Neural progenitor cell (in vitro differentiated cells): Measurements from ENCODE around the gene C20orf96. TPM values are rescaled to one million over a fixed set of nuclear protein-coding genes. Genes with fewer than 3 reads are reported as not detected.

Experiments
- DNase-seq: peaks from one replicate; pipeline ENCODE4 v3.0.0-alpha.2; 2016; ENCODE audit warnings: low spot score
- H2AFZ ChIP-seq: fragments of 200-600 bp; sonication (generic); replicated peaks from 2 replicates; pipeline ENCODE4 v1.6.1; 2016; ENCODE audit warnings: antibody characterized with exemption
- H3F3A ChIP-seq: fragments of 200-600 bp; sonication (generic); 2 replicates; pipeline ENCODE4 v1.6.1; 2016; ENCODE audit warnings: antibody characterized with exemption, low read depth
- H3K27ac ChIP-seq: fragments of 200-600 bp; sonication (generic); 2 replicates; pipeline ENCODE4 v1.5.1; 2016; ENCODE audit warnings: mild to moderate bottlenecking
- H3K27me3 ChIP-seq: fragments of 200-600 bp; sonication (generic); 2 replicates; pipeline ENCODE4 v1.6.1; 2016; ENCODE audit warnings: mild to moderate bottlenecking, moderate library complexity
- H3K36me3 ChIP-seq: fragments of 200-600 bp; sonication (generic); 2 replicates; pipeline ENCODE4 v1.5.1; 2016
- H3K4me1 ChIP-seq: fragments of 200-600 bp; sonication (generic); 2 replicates; pipeline ENCODE4 v1.6.1; 2016; ENCODE audit warnings: mixed run types
- H3K4me2 ChIP-seq: fragments of 200-600 bp; sonication (generic); 2 replicates; pipeline ENCODE4 v1.6.1; 2016
- H3K4me3 ChIP-seq: fragments of 200-600 bp; sonication (generic); 2 replicates; pipeline ENCODE4 v1.5.1; 2016
- H3K79me2 ChIP-seq: fragments of 200-600 bp; sonication (generic); 2 replicates; pipeline ENCODE4 v1.6.1; 2016; ENCODE audit warnings: low read depth
- H3K9ac ChIP-seq: fragments of 200-600 bp; sonication (generic); 2 replicates; pipeline ENCODE4 v1.6.1; 2016
- H3K9me3 ChIP-seq: fragments of 200-600 bp; sonication (generic); 2 replicates; pipeline ENCODE4 v1.5.1; 2016; ENCODE audit warnings: low read depth
- H4K20me1 ChIP-seq: fragments of 200-600 bp; sonication (generic); 2 replicates; pipeline ENCODE4 v1.6.1; 2016; ENCODE audit warnings: low read depth
- H3K27ac Mint-ChIP-seq: 3 replicates; pipeline ENCODE4 v1.8.0; 2021; ENCODE audit warnings: mixed read lengths
- H3K27me3 Mint-ChIP-seq: 2 replicates; pipeline ENCODE4 v1.8.0; 2022; ENCODE audit warnings: low read depth, mild to moderate bottlenecking, inconsistent platforms, moderate library complexity, mixed read lengths; ENCODE audit not compliant: insufficient read depth
- H3K36me3 Mint-ChIP-seq: 3 replicates; pipeline ENCODE4 v1.8.0; 2021; ENCODE audit warnings: mixed read lengths
- H3K4me1 Mint-ChIP-seq: 3 replicates; pipeline ENCODE4 v1.8.0; 2021; ENCODE audit warnings: mixed read lengths
- H3K4me3 Mint-ChIP-seq: 3 replicates; pipeline ENCODE4 v1.8.0; 2021; ENCODE audit warnings: mild to moderate bottlenecking, moderate library complexity, mixed read lengths
- H3K9me3 Mint-ChIP-seq: 3 replicates; pipeline ENCODE4 v1.8.0; 2020; ENCODE audit warnings: mixed read lengths
- CTCF ChIP-seq: fragments of 200-600 bp; sonication (generic); IDR thresholded peaks from 2 replicates; pipeline ENCODE4 v1.5.1; 2017; ENCODE audit warnings: antibody characterized with exemption, mild to moderate bottlenecking
- EZH2 ChIP-seq: fragments of 200-600 bp; sonication (generic); IDR thresholded peaks from 2 replicates; pipeline ENCODE4 v1.6.1; 2017; ENCODE audit warnings: antibody characterized with exemption, mild to moderate bottlenecking, moderate library complexity
- EZH2phosphoT487 ChIP-seq: fragments of 200-600 bp; sonication (generic); IDR thresholded peaks from 2 replicates; pipeline ENCODE4 v1.6.1; 2017; ENCODE audit warnings: antibody characterized with exemption
- total RNA-seq: library from RNA; depleted of rRNA; stranded (reverse); fragments of >200 nt; gene quantifications from 2 replicates; pipeline ENCODE4 v1.2.3, GENCODE V29; 2015; ENCODE audit warnings: low replicate concordance

C20orf96 gene
- total RNA-seq, 1 donor from 2014 or later: 6.0 TPM

GRCh38 chr20:272718-273117 is 17.8 kb downstream of the C20orf96 start:
- H4K20me1 ChIP-seq: no peaks in the 10 kb centered on the region
- Mint-ChIP-seq H3K27ac (no peak overlapping the region), H3K4me1 (peaks cover 6% of the 10 kb centered on the region), H3K36me3 (peaks cover 24% of the 10 kb centered on the region), H3K9me3 (no peaks in the 10 kb centered on the region), H3K27me3 (peaks cover 15% of the 10 kb centered on the region), H3K4me3 (no peak overlapping the region)
- H3K79me2 ChIP-seq: no peaks in the 10 kb centered on the region
- no peak overlapping the region for H3K4me3 ChIP-seq
- no peak for DNase-seq
- no peak overlapping the region for H3K9ac ChIP-seq
- H3K9me3 ChIP-seq: no peaks in the 10 kb centered on the region
- no peak overlapping the region for H3K27ac ChIP-seq
- H3K4me1 ChIP-seq: no peaks in the 10 kb centered on the region
- no peak overlapping the region for H3K4me2 ChIP-seq
- H3F3A ChIP-seq: no peaks in the 10 kb centered on the region
- no peaks in the 10 kb centered on the region for H3K36me3 ChIP-seq
- TF ChIP-seq EZH2: no peak
- H2AFZ ChIP-seq: no peak overlapping the region
- H3K27me3 ChIP-seq: no peaks in the 10 kb centered on the region

- Histone ChIP-seq H3K36me3 (no peaks in the 10 kb centered on the region), H4K20me1 (no peaks in the 10 kb centered on the region), H3K4me3 (no peak overlapping the region), H3K79me2 (no peaks in the 10 kb centered on the region), H3K9me3 (no peaks in the 10 kb centered on the region), H3K4me1 (no peaks in the 10 kb centered on the region), H3K27me3 (peaks cover 2% of the 10 kb centered on the region), H2AFZ (no peak overlapping the region), H3K9ac (no peak overlapping the region), H3F3A (peaks cover 3% of the 10 kb centered on the region), H3K27ac (no peak overlapping the region), H3K4me2 (no peak overlapping the region)
- no peak overlapping the region for H3K27ac Mint-ChIP-seq
- H3K4me3 Mint-ChIP-seq: no peak overlapping the region
- no peak for TF ChIP-seq EZH2phosphoT487
- peaks cover 8% of the 10 kb centered on the region for H3K4me1 Mint-ChIP-seq
- DNase-seq: no peak
- H3K36me3 Mint-ChIP-seq: peaks cover 16% of the 10 kb centered on the region
- peaks cover 13% of the 10 kb centered on the region for H3K27me3 Mint-ChIP-seq
- H3K9me3 Mint-ChIP-seq: no peaks in the 10 kb centered on the region
These were observed 19.0 kb downstream of the C20orf96 start for GRCh38 chr20:271528-271927.

- Histone ChIP-seq H3K27me3 (peaks cover 7% of the 10 kb centered on the region), H3K79me2 (no peaks in the 10 kb centered on the region), H3F3A (peaks cover 7% of the 10 kb centered on the region), H3K9me3 (no peaks in the 10 kb centered on the region), H2AFZ (no peak overlapping the region), H4K20me1 (no peaks in the 10 kb centered on the region), H3K9ac (no peak overlapping the region), H3K4me2 (no peak overlapping the region), H3K4me1 (no peaks in the 10 kb centered on the region), H3K36me3 (no peaks in the 10 kb centered on the region), H3K27ac (no peak overlapping the region), H3K4me3 (no peak overlapping the region)
- peaks cover 11% of the 10 kb centered on the region for H3K4me1 Mint-ChIP-seq
- no peak for DNase-seq
- peaks cover 10% of the 10 kb centered on the region for H3K27me3 Mint-ChIP-seq
- peaks cover 12% of the 10 kb centered on the region for H3K36me3 Mint-ChIP-seq
- no peaks in the 10 kb centered on the region for H3K9me3 Mint-ChIP-seq
- no peak overlapping the region for H3K4me3 Mint-ChIP-seq
- H3K27ac Mint-ChIP-seq: no peak overlapping the region
- TF ChIP-seq EZH2phosphoT487 (no peak), CTCF (no peak), EZH2 (no peak)
These were observed 19.5 kb downstream of the C20orf96 start for GRCh38 chr20:271069-271468.

- no peak for DNase-seq
- Histone ChIP-seq H3K4me1 (no peaks in the 10 kb centered on the region), H3K27ac (no peak overlapping the region), H3K9me3 (no peaks in the 10 kb centered on the region), H3K79me2 (no peaks in the 10 kb centered on the region), H3K36me3 (no peaks in the 10 kb centered on the region), H2AFZ (no peak overlapping the region), H3F3A (peaks cover 9% of the 10 kb centered on the region), H3K9ac (no peak overlapping the region), H3K4me3 (no peak overlapping the region), H4K20me1 (no peaks in the 10 kb centered on the region), H3K27me3 (peaks cover 12% of the 10 kb centered on the region), H3K4me2 (no peak overlapping the region)
- H3K27me3 Mint-ChIP-seq: peaks cover 12% of the 10 kb centered on the region
- no peak overlapping the region for H3K27ac Mint-ChIP-seq
- peaks cover 9% of the 10 kb centered on the region for H3K36me3 Mint-ChIP-seq
- no peak overlapping the region for H3K4me3 Mint-ChIP-seq
- no peak for TF ChIP-seq EZH2
- TF ChIP-seq EZH2phosphoT487: no peak
- no peak for TF ChIP-seq CTCF
- H3K4me1 Mint-ChIP-seq: peaks cover 11% of the 10 kb centered on the region
- H3K9me3 Mint-ChIP-seq: no peaks in the 10 kb centered on the region
These were observed 20.0 kb downstream of the C20orf96 start for GRCh38 chr20:270517-270916.
